Parathyroid adenoma (tissue), 2 donors: ENCODE measurements around the gene NT5C3A.

Experiments used
- H2AFZ ChIP-seq: fragments of 300-600 bp; sonication (generic); one replicate; pipeline ENCODE4 v1.7.0; 2017; ENCODE audit warnings: antibody characterized with exemption, mild to moderate bottlenecking
- H3K27ac ChIP-seq: fragments of 300-600 bp; sonication (generic); one replicate; pipeline ENCODE4 v1.7.0; 2017
- H3K27me3 ChIP-seq: fragments of 300-600 bp; sonication (generic); one replicate; pipeline ENCODE4 v1.7.0; 2017; ENCODE audit warnings: low read length; ENCODE audit not compliant: control insufficient read depth, insufficient read depth
- H3K36me3 ChIP-seq: fragments of 300-600 bp; sonication (generic); one replicate; pipeline ENCODE4 v1.7.0; 2017; ENCODE audit warnings: low read length; ENCODE audit not compliant: control insufficient read depth, insufficient read depth
- H3K4me1 ChIP-seq: fragments of 300-600 bp; sonication (generic); one replicate; pipeline ENCODE4 v1.7.0; 2017; ENCODE audit warnings: control low read depth
- H3K4me2 ChIP-seq: fragments of 300-600 bp; sonication (generic); one replicate; pipeline ENCODE4 v1.7.0; 2017; ENCODE audit warnings: low read length
- H3K4me3 ChIP-seq: fragments of 300-600 bp; sonication (generic); one replicate; pipeline ENCODE4 v1.7.0; 2017; ENCODE audit warnings: low read depth, low read length
- H3K79me2 ChIP-seq: fragments of 300-600 bp; sonication (generic); one replicate; pipeline ENCODE4 v1.7.0; 2017; ENCODE audit warnings: control low read depth
- H3K9ac ChIP-seq: fragments of 300-600 bp; sonication (generic); one replicate; pipeline ENCODE4 v1.7.0; 2017; ENCODE audit warnings: mild to moderate bottlenecking
- H3K9me3 ChIP-seq: fragments of 300-600 bp; sonication (generic); one replicate; pipeline ENCODE4 v1.7.0; 2017; ENCODE audit warnings: low read length; ENCODE audit not compliant: control insufficient read depth
- TF ChIP-seq, protein P1 (sequence below): fragments of 300-600 bp; sonication (generic); IDR thresholded peaks from one replicate; pipeline ENCODE4 v1.7.0; 2017; ENCODE audit warnings: antibody characterized with exemption, mild to moderate bottlenecking
- donor health status: primary hyperparathyroidism.

Gene NT5C3A

DNA sequence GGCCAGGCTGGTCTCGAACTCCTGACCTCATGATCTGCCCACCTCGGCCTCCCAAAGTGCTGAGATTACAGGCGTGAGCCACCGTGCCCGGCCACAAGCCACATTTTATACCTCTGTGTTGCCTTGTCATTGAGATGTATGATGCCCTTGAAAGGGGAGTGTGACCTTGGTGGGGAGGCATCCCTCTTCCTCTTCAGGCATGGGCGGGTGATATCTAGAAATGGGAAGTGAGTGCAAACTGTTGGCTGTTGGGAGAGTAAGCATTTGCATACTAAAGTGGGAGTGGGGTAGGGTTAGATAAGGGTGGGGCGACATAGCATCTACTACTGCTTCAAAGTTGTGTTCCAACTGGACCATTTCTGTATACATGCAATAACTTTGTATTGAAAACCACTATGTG lies 26.6 kb upstream of the NT5C3A start:
- TF ChIP-seq, protein P1, sequence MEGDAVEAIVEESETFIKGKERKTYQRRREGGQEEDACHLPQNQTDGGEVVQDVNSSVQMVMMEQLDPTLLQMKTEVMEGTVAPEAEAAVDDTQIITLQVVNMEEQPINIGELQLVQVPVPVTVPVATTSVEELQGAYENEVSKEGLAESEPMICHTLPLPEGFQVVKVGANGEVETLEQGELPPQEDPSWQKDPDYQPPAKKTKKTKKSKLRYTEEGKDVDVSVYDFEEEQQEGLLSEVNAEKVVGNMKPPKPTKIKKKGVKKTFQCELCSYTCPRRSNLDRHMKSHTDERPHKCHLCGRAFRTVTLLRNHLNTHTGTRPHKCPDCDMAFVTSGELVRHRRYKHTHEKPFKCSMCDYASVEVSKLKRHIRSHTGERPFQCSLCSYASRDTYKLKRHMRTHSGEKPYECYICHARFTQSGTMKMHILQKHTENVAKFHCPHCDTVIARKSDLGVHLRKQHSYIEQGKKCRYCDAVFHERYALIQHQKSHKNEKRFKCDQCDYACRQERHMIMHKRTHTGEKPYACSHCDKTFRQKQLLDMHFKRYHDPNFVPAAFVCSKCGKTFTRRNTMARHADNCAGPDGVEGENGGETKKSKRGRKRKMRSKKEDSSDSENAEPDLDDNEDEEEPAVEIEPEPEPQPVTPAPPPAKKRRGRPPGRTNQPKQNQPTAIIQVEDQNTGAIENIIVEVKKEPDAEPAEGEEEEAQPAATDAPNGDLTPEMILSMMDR = no peak
- no peaks in the 10 kb centered on the region for H3K79me2 ChIP-seq
- H3K4me3 ChIP-seq = no peak overlapping the region
- no peaks in the 10 kb centered on the region for H3K27me3 ChIP-seq
- H3K9me3 ChIP-seq = no peaks in the 10 kb centered on the region
- no peak overlapping the region for H3K9ac ChIP-seq
- H2AFZ ChIP-seq = no peak overlapping the region
- no peaks in the 10 kb centered on the region for H3K36me3 ChIP-seq
- peaks cover 6% of the 10 kb centered on the region for H3K4me1 ChIP-seq
- H3K27ac ChIP-seq = no peak overlapping the region
- H3K4me2 ChIP-seq = no peak overlapping the region

DNA sequence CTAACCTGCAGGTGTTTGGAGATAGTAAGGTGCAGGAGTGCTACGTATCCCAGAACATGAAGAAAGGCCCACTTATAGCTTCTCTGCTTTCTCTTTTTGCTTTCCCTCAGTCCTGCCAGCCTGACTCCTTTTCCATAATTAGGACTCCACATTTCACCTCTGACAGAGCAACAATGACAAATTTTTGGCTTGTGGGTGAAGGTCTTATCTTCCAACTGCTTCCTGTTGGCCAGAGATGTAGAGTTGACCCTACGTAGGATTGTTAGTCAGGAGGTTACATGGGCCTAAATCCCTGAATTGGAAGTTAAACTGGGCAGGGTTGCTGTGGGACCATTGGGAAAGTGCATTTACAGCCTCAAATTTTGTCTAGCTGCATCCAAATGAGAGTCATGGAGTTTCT lies 25.3 kb upstream of the NT5C3A start:
- Histone ChIP-seq H3K4me3 (no peak overlapping the region), H3K27me3 (no peaks in the 10 kb centered on the region), H3K79me2 (no peaks in the 10 kb centered on the region), H3K36me3 (no peaks in the 10 kb centered on the region), H3K9ac (no peak overlapping the region), H3K27ac (no peak overlapping the region), H3K4me1 (peaks cover 6% of the 10 kb centered on the region), H3K4me2 (no peak overlapping the region), H2AFZ (no peak overlapping the region), H3K9me3 (no peaks in the 10 kb centered on the region)
- TF ChIP-seq, protein P1 = no peak

DNA sequence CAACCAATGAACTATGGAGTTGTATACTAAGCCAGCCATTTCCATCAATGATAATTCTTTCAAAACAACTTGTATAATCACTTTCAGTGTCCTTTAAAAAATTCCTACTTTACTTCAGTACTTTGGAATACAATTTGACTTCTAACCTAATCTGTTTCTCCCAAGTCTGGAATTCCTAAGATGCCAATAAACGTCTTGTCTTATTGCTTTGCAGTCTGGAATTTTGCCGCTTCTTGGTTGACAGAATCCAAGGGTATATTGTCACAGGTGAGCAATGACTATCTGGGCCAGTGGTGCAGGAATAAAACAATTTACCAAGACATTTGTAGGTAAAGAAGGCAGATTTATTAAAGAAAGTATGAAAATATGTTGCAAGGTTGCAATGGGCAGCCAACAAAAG lies 24.8 kb upstream of the NT5C3A start:
- no peaks in the 10 kb centered on the region for H3K79me2 ChIP-seq
- H3K9me3 ChIP-seq = no peaks in the 10 kb centered on the region
- TF ChIP-seq, protein P1 = no peak
- peaks cover 6% of the 10 kb centered on the region for H3K4me1 ChIP-seq
- H3K9ac ChIP-seq = no peak overlapping the region
- H3K36me3 ChIP-seq = no peaks in the 10 kb centered on the region
- H3K27me3 ChIP-seq = no peaks in the 10 kb centered on the region
- no peak overlapping the region for H3K4me3 ChIP-seq
- no peak overlapping the region for H3K27ac ChIP-seq
- H2AFZ ChIP-seq = no peak overlapping the region
- H3K4me2 ChIP-seq = no peak overlapping the region

DNA sequence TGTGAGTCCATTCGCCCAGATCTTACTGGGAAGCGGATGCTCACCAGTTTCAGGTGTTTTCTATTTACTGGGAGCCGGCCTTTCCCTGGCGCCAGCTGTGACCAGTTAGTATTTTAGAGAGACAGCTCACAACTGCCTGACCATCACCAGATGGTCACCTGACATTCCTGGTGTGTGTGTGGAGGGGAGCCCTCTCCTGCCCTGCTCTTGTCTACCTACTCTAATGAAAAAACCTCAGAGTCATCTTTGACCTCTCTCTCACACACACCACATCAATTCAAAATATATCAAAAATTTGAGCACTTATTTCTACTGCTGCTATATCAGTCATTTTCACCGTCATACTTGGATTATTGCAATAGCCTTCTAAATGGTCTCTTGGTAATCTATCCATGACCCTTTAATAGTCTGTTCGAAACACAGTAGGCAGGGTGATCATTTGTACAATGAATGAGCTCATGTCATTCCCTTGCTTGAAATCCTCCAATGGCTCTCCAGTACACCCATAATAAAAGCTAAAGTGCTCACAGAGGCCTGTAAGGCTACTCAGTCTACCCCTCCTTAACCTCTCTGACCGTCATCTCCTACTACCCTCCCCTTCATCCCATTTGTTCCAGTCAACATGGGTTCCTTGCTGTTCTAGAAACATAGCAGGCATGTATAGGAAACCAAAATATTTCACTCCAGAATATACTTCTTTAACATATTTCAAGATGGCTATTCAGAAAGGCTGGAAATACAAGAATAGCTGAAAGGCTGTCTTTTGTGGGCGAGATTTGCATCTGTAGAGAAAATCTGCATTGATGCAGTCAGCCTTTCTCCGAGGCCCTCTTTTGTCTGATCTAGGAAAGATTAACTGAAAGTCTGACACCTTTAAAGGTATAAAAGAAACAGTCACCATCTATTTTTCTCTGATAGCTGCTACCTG lies 17.5 kb upstream of the NT5C3A start:
- Histone ChIP-seq H2AFZ (no peak overlapping the region), H3K9ac (no peak overlapping the region), H3K4me3 (no peak overlapping the region), H3K4me1 (no peaks in the 10 kb centered on the region), H3K4me2 (no peak overlapping the region), H3K27me3 (no peaks in the 10 kb centered on the region), H3K9me3 (no peaks in the 10 kb centered on the region), H3K36me3 (no peaks in the 10 kb centered on the region), H3K27ac (no peak overlapping the region), H3K79me2 (no peaks in the 10 kb centered on the region)
- TF ChIP-seq, protein P1 = no peak

DNA sequence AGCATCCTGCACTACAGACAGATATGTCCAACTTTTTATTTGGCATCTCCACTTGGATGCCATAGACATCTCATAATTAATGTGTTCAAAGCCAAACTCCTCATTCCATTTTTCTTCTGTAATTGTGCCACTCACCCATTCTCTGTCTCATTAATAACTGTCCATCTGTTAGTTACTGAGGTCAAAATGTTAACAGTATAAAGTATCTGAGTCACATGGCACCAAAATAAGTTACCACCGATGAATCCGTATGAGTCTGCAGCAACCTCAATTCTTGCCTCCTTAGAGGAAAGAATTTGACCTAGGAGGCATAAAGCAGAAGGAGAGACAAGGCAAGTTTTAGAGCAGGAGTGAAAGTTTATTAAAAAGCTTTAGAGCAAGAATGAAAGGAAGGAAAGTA lies 16.5 kb upstream of the NT5C3A start:
- Histone ChIP-seq H3K4me3 (no peak overlapping the region), H3K9ac (no peak overlapping the region), H3K36me3 (no peaks in the 10 kb centered on the region), H3K79me2 (no peaks in the 10 kb centered on the region), H3K27me3 (no peaks in the 10 kb centered on the region), H3K4me1 (no peaks in the 10 kb centered on the region), H3K9me3 (no peaks in the 10 kb centered on the region), H3K27ac (no peak overlapping the region), H2AFZ (no peak overlapping the region), H3K4me2 (no peak overlapping the region)
- TF ChIP-seq, protein P1 = no peak
